NCI-H2227 (cell line): ENCODE measurements around the gene CD33.
A peak's percentile ranks its signal among the peaks of the same experiment; 100 is the strongest.
"Not testable (repeated sequence)": the region's sequence is repeated elsewhere in the genome, so short reads cannot be mapped to it uniquely, and the experiment has no call there.

Experiments
- DNase-seq: peaks from one replicate; lab custom pipeline; 2025; ENCODE audit not compliant: unreplicated experiment; lab: John Stamatoyannopoulos, UW

CD33 gene

DNA sequence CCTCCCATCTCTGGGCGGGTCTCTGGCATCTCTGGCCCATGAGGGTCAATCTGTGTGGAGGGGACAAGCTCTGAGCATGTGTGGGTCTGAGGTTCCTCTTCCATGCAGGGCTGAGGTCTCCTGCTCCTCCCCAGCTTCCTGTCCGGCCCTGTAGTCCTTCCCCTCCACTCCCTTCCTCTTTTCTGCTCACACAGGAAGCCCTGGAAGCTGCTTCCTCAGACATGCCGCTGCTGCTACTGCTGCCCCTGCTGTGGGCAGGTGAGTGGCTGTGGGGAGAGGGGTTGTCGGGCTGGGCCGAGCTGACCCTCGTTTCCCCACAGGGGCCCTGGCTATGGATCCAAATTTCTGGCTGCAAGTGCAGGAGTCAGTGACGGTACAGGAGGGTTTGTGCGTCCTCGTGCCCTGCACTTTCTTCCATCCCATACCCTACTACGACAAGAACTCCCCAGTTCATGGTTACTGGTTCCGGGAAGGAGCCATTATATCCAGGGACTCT, at the start of gene CD33:
TSS of gene CD33 (plus strand) at position 183 of the 496 bp plus-strand sequence. CDS start at position 222, 39 bp downstream.
- DNase-seq = not testable (repeated sequence)

DNA sequence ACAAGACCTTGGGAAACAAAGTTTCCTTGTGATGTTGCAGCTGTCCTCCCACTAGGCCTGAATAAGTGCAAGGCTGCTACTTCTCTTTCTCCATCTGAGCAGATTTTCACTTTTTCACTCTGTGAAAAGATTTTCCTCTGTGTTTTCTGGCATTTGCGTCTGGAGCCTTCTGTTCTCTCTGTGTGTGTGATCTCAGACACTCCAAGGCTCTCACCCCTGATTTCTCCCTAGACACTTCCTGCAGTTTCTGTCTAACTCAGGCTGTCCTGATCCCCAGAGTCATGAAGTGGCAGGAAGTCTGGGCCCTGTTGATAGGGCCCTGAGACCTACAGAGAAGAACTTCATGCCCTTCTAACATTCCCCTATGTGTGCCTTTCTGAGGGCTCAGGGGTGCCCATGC, 45.6 kb upstream of the CD33 start:
- no peak for DNase-seq

DNA sequence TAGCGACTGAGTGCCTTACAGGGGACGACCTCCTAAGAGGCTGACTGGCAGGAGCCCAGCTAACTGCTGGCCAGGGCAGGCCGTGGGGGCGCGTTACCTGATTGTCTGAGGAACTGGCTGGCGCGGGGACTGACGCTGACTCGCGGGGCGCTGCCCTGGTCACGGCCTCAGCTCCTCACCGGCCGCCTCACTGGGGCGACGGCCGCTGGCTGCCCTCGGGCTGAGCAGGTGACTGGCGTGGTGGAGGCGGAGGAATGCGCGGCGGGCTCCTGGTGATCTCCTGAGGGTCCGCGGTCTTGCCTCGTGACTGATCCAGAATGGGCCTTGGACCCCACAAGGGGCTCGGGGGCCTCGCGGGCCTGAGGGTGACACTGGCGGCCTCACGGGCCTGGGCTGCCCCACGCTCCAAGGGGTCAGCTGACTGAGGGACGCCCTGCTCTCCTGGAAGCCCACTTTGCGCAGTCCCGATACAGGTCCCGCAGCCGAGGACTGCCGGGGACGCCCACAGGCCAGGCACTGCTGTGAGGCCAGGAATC, 43.4 kb upstream of the CD33 start:
- no peak for DNase-seq

DNA sequence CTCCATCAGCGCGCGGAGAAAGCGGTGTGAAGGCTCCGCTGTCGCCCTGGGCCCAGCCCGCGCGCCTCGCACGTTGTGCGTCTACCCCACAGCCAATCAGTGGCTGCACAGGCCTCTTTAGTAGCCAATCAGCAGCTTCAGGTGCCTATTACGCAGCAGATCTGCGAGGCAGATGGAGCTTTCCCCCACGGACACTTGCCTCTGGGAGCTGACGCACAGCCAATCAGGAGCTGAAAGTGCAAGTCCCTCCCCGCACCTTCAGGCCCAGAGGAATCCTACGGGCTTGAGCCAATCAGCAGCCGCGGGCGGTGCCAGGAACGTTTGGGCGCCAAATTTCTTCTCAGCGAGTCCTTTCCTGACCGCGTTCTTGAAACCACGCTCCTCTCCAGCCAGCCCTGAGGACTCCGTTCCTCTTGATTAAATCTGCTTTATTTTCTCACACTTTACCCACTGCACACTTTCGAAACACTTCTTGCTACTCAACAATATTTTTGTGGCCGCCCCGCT, 42.9 kb upstream of the CD33 start:
- peak; percentile 45 for DNase-seq

DNA sequence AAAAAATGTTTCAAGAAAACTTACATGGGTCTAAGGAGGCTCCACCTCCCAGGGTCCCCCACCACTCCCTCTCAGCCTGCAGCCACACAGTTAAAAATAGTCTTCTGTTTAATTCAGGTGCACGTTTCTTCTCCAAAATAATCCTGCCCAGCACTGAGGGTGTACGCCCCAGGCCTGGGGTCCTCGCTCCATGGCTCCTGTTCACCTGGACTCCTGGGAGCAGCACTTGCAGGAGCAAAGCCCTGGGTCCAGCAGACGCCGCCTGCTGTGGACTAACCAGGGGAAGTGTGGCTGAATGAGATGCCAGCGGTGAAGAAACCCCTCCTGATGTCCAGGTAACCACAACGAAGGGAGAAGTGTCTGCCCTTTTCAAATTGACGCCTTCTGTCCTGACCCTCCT, 41.3 kb upstream of the CD33 start:
- no peak for DNase-seq

DNA sequence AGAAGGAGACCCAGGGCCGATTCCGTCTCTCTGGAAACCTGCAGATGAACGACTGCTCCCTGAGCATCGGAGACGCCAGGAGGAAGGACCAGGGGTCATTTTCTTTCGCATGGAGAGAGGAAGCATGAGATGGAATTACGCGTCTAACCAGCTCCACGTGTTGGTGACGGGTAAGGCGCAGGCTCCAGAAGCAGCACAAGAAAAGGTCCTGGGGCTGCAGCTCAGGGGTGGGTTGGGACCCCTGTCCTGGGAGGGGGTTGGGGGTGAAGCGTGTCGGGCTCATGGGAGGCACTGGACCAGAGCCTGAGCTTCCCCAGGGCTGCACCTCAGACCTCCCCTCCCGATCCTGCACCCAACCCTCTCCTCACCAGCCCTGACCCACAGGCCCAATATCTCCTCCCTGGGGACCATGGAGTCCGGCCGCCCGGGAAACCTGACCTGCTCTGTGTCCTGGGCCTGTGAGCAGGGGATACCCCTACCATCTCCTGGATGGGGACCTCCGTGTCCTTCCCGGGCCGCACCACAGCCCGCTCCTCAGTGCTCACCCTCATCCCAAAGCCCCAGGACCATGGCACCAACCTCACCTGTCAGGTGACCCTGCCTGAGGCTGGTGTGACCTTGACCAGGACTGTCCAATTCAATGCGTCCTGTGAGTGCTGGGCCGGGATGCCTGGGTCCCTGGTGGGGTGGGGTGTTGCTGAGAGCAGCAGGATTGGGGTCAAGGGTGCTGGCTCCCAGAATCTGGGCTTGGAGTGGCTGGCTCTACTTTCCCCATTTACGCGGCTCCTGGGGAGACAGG, 39.6 kb upstream of the CD33 start:
- DNase-seq = no peak

GRCh38 chr19:51185868-51186215, 39.0 kb upstream of the CD33 start:
- no peak for DNase-seq

DNA sequence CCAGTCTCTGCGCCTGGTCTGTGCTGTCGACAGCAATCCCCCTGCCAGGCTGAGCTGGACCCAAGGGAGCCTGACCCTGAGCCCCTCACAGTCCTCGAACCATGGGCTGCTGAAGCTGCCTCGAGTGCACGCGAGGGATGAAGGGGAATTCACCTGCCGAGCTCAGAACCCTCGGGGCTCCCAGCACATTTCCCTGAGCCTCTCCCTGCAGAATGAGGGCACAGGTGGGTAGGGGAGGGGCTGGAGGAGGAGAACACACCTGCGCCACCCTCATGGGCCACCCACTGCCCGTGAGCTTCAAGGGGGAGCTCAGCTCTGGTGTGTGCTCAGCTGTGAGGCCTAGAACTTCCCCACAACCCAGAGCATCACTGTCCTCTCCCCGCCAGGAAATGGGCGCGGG, 38.6 kb upstream of the CD33 start:
- no peak for DNase-seq

DNA sequence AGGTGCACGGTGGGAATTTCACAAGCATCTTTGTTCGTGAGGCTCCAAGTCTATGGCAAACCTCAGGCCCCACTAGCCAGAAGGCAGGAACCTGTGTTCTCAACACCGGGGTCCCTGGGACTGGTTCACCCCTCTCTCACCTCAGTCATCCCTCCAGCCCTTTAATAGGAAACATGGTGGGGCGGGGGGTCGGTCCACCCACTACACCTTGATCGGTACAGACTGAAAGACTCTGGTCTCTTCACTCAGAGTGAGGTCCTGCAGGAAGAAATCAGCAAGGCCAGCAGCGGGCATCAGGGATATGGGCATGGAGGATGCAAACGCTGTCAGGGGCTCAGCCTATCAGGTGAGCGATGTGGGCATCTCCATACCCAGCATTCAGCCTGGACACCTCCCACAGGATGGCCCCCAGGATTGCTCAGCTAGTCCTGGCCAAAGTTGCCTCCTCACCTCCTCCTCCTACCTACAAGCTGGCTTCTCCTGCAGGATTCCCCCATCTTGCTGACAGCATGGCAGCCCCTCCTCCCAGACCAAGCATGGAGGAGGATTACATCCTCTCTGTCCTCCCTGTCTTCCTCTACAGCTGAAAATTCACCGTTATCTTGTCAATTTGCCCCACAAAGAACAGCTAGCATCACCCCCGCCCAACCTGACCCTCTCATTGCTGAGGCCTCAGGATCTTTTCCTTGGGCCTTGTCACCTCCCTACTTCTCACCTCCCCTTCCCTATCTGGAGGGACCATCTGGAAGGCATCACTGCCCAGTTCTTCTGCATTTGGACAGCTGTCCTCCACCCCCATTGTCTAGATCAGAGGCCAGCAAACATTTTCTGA, 37.3 kb upstream of the CD33 start:
- DNase-seq = no peak

DNA sequence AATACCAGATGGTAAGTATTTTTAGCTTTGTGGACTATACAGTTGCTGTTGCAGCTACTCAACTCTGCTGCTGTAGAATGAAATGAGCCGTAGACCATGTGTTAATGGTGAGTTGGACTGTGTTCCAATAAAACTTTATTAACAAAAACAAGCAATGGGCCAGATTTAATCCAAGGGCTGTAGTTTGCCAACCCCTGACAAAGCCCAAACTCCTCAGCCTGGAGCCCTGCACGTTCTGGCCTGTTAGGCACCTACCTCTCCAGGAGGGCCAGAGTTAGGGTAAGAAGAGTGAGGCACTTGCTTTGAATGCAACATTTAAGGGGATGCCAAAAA, 36.7 kb upstream of the CD33 start:
- DNase-seq = no peak

DNA sequence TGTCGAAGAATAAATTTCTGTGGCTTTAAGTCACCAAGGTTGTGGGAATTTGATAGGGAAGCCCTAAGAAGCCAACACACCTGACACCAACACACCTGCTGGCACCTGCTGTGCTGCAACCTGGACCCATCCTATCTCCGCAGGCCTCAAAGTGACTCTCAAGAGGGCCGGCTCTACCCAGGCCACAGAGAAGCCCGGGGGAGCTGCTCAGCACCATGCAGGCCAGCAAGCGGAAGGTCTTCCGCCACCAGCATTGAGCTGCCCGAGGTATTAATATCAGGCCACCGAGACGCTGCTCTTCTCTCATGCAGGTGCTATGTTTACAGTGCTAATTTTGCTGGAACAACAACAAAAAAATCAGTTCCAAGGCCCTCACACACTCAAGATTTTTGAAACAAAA, 32.2 kb upstream of the CD33 start:
- DNase-seq = no peak

- no peak for DNase-seq
Measured at GRCh38 chr19:51194527-51195315, 30.2 kb upstream of the CD33 start.

GRCh38 chr19:51195316-51195586, 29.6 kb upstream of the CD33 start:
- DNase-seq = no peak

DNA sequence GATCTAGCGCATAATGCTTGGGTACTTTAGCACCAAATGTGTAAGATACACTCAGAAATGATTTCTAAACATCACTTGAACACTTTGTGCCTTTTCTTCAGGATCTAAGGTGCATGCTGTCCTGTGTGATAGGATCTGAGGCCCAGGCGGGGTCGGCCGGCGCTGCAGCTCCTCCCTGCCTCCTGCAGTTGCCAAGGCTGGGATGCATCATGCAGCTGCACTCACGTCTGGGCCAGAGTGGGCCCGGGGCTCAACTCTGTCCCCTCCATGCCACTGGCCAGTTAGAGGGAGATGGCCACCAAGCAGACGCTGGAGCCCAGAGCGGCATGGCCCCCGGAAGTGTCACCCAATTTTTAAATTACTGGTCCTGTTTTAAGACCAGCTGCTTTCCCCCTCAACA, 29.3 kb upstream of the CD33 start:
- no peak for DNase-seq

- no peak for DNase-seq
Measured at GRCh38 chr19:51196181-51196580, 28.7 kb upstream of the CD33 start.

GRCh38 chr19:51198641-51199040, 26.2 kb upstream of the CD33 start:
- no peak for DNase-seq

DNA sequence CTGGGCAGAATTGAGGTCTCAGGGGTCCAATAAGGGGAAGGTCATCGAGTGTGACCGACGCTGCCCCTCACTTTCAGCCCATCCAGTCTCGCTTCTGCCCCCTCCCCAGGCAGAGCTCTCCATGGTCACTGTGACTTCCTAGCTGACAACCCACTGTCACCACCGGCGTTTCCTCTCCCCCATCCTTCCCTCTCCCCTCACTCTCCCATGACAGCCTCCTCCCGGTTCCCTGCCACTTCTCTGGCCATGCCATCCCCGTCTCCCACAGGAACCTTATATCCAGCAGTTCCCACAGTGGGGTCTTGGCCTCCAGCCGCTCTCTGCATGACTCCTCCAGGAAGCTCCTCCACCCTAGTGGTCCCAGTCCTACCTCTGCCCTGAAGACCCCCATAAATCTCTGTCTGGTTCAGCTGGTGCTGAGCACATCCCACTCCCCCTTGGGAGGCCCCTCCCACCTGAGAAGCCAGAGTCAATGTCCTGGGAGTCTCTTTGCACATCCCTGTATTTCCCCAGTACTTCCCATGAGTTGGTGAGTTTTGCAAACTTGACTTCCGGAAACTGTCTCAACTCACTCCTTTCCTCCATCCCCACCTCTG, 24.7 kb upstream of the CD33 start:
- no peak for DNase-seq

DNA sequence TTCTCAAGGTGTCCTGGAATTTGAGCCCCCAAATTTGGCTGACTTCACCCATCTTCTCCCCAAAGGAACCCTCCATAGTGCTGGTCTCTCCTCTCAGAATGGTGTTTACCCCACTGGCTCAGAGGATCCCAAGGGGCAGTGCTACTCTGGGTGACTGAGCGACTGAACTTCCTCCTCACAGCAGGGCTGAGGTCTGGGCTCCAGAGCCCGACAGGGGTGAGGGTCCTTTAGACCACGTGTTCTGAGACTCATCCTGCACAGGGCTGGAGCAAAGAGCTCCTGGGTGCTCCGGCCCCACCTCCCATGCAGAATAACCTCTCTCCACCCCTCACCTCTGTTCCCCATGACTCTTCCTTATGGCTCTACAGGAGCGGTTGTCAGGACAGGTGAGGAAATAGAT, 23.2 kb upstream of the CD33 start:
- DNase-seq = no peak

- DNase-seq = no peak
Measured at GRCh38 chr19:51203916-51204315, 21.0 kb upstream of the CD33 start.

- DNase-seq = no peak
Measured at GRCh38 chr19:51204321-51204720, 20.6 kb upstream of the CD33 start.

DNA sequence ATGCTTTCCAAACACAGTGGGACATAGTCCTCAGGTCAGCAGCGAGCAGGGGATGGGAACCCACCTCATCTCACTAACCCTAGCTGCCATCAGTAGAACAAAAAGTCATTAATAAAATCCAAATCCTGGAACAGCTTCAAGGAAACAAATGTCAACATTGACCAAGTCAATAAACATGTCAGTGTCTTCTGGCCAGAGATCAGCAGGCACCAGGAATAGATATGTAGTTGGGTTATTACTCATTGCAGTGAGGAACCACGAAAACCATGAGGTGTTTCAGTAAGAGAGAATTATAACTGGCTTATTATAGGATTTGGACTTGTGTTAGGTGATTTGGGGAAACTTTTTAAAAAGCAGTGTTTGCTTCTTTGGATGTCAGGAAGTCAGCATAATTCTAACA, 17.1 kb upstream of the CD33 start:
- no peak for DNase-seq
